EL (cell line): ENCODE measurements around the gene UGT1A5.

ENCODE experiments used
- DNase-seq: peaks from one replicate; pipeline ENCODE4 v3.0.0-alpha.2; 2016

UGT1A5 gene

DNA sequence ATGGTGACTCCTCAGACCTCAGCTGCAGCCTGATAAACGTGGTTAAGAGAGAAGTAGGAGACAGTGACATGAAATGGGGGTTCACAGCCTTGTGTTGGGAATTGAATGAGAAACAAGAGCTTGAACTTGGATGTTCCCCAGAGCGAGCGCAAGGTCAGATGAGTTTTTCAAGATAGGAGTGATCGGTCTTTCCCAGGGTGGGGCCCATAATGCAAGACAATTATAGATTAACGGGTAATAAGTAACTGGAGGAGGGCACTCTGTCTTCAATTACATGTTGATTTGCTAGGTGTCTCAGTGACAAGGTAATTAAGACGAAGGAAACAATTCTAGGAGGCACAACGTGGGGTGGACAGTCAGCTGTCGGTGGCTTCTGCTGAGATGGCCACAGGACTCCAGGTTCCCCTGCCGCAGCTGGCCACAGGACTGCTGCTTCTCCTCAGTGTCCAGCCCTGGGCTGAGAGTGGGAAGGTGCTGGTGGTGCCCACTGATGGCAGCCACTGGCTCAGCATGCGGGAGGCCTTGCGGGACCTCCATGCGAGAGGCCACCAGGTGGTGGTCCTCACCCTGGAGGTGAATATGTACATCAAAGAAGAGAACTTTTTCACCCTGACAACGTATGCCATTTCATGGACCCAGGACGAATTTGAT lies at the start of gene UGT1A5:
Gene UGT1A5, plus strand, starts transcription at position 297 of the 651 bp plus-strand sequence. Its CDS starts 85 bp downstream, at position 382.
- no peak for DNase-seq

DNA sequence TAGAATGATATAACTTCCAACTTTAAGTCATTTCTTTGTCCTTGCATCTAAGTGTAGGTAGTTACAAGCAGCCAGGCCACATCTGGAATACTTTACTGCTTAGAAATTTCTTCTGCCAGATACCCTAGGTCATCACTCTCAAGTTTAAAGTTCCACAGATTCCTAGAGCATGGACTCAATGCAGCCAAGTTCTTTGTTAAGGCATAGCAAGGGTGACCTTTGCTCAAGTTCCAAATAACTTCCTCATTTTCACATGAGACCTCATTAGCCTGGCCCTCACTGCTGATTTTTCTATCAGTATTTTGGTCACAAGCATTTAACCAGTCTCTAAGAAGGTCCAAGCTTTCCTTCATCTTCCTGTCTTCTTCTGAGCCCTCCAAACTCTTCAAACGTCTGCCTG lies 48.8 kb upstream of the UGT1A5 start:
- no peak for DNase-seq

DNA sequence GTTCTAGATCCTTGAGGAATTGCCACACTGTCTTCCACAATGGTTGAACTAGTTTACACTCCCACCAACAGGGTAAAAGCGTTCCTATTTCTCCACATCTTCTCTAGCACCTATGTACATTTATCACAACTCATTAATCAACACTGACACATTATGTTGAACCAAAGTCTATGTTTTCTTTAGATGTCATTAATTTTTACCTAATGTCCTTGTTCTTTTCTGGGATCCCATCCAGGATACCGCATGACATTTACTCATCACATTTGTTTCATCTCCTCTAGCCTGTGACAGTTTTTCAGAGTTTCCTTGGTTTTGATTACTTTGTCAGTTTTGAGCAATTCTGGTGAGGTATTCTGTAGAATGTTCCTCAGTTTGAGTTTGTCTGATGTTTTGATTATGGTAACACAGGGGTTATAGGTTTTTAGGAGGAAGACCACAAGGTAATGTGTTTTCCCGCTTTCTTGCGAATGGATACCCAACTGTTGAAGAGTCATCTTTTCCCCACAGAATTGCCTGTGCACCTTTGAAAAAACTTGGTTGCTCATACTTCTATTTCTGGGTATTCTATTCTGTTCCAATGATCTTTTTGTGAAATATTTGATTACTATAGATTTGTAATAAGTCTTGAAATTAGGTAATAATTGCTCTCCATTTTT lies 44.0 kb upstream of the UGT1A5 start:
- no peak for DNase-seq

DNA sequence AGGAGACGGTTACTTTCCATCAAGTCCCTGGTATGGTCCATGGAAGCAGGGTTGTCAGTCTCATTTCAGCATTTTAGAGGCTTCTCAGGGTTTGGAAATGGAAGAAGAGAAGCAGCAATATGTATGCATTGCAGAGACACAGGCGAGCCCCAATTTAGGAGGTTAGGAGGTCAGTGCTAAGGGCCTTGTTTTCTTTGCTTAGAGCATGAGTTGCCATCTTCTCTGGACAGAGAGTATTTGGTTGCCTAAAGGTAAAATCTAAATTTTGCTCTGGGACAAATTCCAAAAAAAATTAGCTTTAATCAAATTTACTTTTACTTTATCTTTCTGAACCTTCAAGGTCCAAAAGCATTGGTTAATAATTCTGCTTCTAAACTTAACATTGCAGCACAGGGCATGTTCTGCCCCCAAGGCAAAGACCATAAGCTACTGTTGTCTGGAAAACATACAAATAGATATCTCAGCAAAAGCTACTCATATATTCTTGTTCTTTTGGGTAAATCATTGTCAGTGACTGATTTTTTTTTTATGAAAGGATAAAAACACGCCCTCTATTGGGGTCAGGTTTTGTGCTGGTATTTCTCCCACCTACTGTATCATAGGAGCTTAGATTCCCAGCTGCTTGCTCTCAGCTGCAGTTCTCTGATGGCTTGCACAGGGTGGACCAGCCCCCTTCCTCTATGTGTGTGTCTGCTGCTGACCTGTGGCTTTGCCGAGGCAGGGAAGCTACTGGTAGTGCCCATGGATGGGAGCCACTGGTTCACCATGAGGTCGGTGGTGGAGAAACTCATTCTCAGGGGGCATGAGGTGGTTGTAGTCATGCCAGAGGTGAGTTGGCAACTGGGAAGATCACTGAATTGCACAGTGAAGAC lies 41.2 kb upstream of the UGT1A5 start, which contains the start of gene UGT1A9:
Gene UGT1A9, plus strand, starts transcription at position 609 of the 872 bp plus-strand sequence. Its CDS starts 37 bp downstream, at position 646.
- no peak for DNase-seq

DNA sequence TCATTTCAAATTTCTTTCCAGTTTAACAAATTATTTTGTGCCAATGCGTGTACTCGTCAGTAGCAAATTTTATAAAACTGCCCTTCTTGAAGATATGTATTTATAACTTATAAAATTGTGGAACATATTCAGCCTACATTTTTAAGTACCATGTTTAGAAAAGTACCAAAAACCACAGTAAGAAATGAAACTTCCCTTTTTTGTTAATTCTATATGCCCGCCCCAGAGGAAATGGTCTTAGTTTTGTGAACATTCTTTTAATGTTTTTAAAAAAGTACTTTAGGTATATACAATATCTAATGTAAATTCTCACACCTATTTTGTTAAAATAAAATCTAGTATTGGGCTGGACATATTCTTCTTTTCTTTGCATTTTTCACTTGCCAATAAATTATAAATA lies 39.8 kb upstream of the UGT1A5 start:
- DNase-seq, result no peak

DNA sequence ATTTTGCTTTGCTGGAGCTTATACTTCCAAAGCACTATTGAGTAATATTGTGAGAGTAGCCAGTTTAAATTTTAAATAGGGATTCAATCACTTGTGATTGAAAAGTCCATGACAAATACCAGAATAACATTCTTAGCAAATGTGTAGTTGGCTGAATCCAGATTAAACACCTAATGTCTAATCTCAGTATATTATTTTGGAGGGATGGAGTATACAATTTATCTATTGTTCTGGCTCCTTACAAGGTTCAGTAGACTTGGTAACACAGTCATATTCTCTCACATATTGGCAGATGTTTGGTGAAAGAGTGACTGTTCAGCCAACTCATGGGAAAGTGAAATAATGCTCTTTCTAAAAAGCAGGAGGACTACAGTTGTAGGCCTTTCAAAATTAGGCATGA lies 38.8 kb upstream of the UGT1A5 start:
- no peak for DNase-seq

DNA sequence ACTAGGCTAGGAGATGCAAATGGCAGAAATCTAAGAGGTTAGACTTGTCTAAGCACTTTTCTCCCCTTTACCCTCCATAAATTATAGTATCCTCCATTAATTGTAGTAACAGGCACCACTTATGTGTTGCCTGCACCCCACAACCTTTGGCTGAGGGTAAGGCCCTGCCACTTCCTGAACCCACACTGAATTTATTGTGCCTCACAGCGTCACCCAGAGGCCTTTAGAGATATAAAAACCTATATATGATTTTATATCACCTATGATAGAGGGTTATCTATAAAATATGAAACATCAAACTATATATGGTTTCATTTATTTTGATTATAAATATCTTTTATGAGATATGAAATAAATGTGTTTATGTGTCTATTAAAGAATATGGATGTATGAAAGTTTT lies 38.4 kb upstream of the UGT1A5 start:
- DNase-seq, result no peak

DNA sequence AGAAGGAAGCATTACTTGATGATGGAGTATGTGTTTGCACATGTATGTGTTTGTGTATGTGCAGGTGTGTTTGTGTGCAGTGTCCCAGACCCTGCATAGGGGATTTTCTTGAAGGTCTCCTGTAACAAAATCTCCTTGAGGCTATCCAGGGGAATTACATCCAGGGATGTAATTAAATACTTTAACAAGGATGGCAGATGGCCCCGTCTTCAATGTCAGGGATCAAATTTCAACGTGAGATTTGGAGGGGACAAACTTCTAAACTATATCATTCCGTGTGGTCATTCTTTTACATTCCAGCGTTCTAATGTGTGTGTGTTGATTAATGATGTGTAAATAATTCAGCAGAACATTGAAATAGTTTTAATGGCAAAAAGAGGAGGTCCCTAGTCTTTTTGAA lies 37.7 kb upstream of the UGT1A5 start:
- no peak for DNase-seq

DNA sequence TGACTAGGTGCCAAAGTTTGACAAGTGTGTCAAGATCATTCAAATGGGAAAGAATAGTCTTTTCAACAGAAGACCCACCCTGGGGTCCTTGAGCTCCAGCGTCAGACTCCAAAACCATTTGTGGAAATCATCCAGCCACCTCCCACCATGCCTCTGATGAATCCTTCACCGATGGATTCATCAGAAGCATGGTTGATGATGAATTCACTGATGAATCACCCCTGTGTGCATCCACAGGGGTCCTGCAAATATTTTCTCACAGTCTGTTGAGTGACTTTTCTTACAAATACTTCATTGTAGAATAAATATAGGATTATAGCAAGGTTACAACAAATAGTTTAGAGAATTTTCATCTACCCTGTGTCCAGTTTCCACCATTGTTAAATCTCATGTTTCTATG lies 36.7 kb upstream of the UGT1A5 start:
- DNase-seq, result peak; percentile 1

DNA sequence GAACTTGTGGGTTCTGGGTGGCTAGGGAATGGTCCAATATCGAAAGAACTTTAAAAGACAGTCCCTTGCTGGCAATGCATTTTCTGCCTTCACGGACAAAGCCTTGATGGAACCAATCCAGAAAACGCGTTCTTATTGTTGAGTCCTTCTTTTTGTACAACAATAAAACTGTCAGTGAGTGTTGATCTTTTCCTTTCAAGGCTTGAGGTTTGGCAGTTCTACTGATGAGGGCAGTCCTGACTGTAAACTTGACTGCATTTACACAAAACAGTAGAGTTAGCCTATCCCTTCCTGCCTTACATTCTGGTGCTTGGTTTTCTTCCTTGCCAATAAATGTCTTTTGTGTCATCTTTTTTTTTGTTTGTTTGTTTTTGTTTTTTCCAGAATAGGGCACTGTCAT lies 33.5 kb upstream of the UGT1A5 start:
- DNase-seq, result no peak

DNA sequence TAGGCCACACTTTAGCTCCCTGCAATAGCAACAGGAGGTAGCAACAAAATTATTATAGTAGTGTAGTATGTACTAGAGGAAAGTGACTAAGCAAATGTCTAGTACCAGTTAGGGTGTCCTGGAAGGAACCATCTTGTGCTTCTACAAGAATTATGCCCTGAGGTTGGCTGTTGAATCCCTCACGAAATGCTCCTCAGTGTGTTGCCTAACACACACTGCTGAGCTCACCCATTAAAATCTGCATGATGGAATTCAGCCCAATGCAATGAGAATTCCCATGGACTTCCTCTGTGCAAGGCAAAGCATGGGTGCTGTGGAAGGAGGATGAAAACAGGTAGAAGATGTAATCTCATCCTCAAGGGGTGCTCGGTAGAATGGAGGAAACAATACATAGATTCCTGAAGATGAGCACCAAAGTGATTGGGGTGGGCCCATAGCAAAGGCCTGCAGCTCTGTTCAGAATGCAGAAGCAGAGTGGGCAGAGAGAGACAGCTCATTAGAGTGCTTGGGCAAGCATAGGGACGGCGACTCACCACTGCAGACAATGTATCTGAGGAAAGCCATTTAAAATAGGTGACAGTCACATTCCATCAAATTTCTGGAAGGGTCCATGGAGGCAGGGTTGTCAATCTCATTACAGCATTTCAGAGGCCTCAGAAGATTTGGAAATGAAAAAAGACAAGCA lies 32.2 kb upstream of the UGT1A5 start:
- no peak for DNase-seq

DNA sequence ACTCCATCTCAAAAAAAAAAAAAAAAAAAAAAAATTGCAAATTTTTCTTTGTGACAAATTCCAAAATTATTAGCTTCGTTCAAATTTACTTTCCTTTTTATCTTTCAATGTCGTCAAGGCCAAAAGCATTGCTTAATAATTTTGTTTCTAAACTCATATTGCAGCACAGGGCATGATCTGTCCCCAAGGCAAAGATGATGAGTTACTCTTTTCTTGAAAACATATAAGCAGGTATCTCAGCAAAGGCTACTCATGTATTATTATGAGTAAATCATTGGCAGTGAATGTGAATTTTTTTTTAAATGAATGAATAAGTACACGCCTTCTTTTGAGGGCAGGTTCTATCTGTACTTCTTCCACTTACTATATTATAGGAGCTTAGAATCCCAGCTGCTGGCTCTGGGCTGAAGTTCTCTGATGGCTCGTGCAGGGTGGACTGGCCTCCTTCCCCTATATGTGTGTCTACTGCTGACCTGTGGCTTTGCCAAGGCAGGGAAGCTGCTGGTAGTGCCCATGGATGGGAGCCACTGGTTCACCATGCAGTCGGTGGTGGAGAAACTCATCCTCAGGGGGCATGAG lies 31.1 kb upstream of the UGT1A5 start, which contains the start of gene UGT1A7:
Gene UGT1A7, plus strand, starts transcription at position 381 of the 579 bp plus-strand sequence. Its CDS starts 37 bp downstream, at position 418.
- DNase-seq, result no peak

DNA sequence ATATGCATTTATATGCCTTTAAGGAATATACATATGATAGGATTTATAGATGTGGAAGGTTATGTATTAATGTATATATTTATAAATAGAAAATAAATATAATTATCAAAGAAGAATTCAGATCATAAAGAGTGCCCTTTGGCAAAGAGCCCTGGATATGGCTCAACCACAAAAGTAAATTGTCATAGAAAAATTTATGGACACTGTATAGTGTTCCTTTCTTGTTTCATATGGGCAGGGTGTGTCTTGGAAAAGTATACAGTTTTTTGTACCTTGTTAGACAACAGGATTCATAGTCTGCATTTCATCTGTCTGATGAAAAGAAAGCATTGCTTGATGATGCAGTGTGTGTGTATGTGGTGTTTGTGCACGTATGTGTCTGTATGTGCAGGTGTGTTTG lies 28.1 kb upstream of the UGT1A5 start:
- no peak for DNase-seq

DNA sequence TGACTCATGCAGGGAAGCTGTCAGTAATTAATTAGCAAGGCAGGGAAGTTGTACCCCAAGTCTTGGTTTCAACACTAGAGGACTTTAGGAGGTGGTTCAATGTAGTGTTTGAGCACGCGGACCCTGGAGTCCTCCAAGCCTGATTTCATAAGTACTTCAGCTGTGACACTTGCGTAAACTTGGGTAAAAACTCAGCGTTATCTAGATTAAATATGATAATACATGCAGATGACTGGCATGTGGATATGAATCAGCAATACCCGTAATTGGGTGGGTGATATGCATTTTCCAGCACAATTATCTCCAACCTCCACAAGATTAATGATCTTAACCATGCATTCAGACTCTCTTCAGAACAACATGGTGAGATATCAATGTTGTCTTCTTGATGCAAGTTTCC lies 25.8 kb upstream of the UGT1A5 start:
- DNase-seq, result no peak

DNA sequence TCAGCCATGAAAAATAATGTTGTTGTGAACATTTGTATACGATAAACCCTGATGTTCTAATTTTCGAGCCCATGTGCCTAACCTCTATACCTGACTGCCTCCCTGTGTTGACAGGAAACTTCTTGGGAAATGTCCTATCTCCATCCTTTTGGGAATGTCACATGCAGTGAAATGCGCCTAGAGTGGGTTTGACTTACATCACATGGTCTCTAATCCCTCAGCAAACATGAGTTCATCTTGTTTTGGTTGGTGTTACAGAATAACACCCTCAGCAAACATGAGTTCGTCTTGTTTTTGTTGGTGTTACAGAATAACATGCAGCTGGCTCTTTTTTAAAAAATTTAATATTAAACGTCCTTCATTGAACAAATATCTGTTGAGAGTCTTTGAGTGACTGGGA lies 24.4 kb upstream of the UGT1A5 start:
- no peak for DNase-seq

DNA sequence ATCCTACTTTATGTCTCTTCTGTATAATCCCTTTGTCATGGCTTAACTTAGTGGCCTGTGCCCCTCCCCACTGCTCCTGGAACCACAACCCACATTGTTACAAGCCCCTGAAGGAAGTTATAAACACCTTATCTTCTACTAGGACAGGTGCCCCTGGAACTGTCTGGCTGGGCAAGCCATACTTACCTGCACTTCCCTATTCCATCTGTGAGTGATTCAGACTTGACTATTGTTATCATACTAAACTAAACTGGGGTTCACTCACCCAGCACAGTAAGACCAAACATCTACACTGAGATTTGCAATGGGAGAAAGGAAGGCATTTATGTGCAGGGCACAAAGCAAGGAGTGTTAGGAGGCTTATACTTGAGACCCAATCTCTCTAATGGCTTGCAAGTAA lies 23.7 kb upstream of the UGT1A5 start:
- DNase-seq, result no peak

DNA sequence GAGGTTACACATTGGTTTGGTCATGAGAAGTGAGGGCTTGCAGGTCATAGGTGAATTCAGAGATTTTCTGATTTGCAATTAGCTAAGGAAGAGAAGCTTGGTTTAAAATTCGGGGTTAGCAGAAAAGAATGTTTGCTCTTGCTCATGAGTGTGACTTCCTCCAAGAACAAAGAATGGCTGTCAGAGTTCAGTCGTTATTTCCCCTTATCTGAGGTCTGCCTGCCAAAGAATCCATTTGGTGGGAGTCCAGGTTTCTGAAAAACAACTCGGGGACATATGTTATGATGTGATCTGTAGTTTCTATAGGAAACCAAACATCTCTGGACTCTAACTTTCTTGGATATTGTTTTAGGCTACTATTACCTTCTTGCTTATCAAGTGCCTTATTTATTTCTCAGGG lies 23.2 kb upstream of the UGT1A5 start:
- no peak for DNase-seq

DNA sequence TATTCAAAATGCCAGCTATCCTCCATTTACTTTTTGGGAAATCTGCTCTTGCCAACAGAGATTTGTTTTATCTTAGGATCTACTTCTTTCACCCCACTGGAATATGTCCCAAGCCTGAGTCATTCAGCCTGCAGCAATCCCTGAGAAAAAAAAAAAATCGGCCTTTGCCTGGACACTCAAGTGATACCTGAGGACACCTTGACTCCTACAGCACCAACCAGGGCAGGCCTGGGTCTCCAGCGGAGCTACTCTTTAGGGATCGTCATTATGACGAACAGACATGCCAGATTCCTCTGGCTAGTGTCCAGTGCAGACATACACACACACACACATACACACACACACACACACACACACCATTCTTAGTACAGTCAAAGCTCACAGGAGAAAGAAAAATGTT lies 22.3 kb upstream of the UGT1A5 start:
- DNase-seq, result no peak

DNA sequence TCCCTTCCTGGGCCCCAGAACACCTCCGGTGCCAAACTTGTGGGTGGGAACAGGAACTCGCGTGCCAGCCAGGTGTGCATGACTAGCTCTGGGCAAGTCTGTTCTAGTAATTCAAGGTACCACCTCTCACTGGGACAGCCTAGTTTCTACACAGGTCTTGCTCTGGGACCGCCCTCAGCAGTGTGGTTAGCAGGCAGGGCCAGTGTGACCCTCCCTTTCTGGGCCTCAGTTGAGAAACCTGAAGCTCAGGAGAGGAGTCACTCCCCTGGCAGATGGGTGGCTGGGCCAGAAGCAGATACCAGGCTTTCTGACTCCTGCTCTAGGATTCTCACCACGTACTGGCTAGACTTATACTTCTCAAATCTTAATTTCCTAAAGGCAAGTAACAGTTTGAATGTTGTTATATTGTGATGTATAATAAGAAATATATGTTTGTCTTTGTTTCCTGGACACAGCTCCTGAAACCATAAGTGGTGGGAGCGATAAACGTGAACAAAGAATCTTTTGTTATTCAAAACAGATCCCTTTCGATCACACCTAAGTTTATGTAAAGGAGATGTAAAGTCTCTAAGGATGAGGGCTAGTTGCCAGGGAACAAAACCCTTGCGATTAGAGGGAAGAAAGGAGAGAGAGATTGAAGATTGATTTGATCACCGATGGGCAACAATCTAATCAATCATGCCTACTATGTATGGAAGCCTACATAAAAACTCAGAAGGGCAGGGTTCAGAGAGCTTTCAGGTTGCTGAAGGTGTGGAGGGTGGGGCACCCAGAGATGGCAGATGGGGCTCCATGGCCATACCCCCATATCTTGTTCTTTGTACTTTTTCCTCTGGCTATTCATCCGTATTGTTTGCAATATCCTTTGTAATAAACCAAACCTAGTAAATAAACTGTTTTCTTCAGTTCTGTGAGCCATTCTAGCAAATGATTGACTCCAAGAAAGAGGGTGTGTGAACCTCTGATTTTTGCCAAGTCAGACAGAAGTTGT lies 21.0 kb upstream of the UGT1A5 start:
- no peak for DNase-seq

DNA sequence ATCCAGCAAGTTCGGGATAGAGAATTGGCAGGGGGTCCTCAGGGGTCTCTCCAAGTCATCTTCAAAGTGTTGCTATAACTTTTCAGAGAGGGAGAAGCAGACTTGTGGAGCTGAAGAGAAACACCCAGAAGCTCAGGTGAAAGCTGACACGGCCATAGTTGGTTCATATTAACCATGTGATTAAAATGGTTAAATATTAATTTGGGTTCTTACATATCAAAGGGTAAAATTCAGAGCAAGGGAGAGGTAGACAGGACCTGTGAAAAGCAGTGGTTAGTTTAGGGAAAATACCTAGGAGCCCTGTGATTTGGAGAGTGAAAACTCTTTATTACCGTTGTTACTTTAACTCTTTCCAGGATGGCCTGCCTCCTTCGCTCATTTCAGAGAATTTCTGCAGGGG lies 20.1 kb upstream of the UGT1A5 start, which contains the start of gene UGT1A6:
Gene UGT1A6, plus strand, starts transcription at position 243 of the 400 bp plus-strand sequence. Its CDS starts 115 bp downstream, at position 358.
- no peak for DNase-seq

DNA sequence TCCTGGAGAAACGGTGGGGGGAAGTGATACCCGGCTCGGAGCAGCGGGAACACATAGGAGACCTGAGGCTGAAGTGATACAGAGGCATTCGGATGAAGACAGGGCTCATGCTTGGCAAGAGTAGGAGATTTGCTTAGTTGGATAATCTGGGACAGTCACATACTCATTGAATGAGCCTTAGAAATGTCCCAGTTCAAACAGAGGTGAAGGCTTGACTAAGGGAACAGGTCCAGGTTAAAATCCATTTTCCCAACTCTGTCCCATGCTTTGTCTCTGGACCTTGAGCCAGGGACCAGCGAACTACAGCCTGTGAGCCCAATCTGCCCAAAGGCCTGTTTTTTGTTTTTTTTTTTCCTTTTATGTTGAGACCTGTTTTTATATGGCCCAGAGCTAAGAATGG lies 18.7 kb upstream of the UGT1A5 start:
- DNase-seq, result no peak
